ENCODE measurements around the gene PCDH12.

DNA sequence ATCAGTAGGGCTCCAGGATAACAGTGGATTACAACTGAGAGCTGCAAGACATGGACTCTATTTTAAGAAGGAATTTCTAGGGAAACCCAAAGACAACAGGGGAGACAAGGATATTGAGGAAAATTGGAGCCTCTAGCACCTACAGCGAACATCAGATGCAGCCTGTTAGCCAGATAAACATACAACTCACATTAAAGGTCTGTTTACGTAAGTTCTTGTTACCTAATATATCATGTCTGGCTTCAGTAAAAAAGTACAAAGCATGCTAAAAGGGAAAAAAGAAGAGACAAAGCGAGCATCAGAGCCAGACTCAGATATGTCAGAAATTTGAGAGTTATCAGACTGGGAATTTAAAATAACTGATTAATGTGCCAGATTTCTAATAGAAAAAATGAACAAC lies 37.7 kb upstream of the PCDH12 start:
- TF ChIP-seq POLR2A (IDR thresholded peaks at IDR 0.05) = no peak
- TF ChIP-seq, protein P1, sequence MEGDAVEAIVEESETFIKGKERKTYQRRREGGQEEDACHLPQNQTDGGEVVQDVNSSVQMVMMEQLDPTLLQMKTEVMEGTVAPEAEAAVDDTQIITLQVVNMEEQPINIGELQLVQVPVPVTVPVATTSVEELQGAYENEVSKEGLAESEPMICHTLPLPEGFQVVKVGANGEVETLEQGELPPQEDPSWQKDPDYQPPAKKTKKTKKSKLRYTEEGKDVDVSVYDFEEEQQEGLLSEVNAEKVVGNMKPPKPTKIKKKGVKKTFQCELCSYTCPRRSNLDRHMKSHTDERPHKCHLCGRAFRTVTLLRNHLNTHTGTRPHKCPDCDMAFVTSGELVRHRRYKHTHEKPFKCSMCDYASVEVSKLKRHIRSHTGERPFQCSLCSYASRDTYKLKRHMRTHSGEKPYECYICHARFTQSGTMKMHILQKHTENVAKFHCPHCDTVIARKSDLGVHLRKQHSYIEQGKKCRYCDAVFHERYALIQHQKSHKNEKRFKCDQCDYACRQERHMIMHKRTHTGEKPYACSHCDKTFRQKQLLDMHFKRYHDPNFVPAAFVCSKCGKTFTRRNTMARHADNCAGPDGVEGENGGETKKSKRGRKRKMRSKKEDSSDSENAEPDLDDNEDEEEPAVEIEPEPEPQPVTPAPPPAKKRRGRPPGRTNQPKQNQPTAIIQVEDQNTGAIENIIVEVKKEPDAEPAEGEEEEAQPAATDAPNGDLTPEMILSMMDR (IDR thresholded peaks at IDR 0.05) = no peak
